DMS114 treated with DMSO at 0.1 percent for 48 hours (cell line): ENCODE measurements around the gene USP28.
"Not testable (repeated sequence)": the region's sequence is repeated elsewhere in the genome, so short reads cannot be mapped to it uniquely, and the experiment has no call there.

Source experiments
- DNase-seq: peaks from one replicate; lab custom pipeline; 2025; ENCODE audit not compliant: unreplicated experiment; lab: John Stamatoyannopoulos, UW

Gene USP28

GRCh38 chr11:113875234-113876073 lies at the start of gene USP28:
Gene USP28, minus strand, starts transcription at chr11:113875572. Its CDS starts 71 bp downstream, at chr11:113875501.
- DNase-seq = peak; percentile 71

DNA sequence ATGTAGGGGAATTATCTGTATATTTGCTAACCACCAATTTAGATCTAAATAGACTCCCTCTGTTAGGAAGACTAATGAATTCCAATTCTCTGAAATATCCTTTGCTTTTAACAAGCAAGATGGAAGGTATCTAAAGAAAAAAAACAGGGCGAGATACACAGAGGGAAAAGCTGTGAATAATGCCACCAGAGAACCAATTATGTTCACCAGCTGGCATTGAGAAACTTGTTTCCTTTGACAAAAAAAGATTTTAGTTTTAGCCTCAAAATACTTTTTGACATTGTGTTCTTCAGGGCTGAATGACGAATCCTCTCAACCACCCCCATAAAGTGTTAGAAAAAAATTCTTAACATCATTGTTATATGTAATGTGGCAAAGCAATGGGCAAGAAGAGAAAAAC lies 48.2 kb upstream of the USP28 start:
- DNase-seq = no peak

DNA sequence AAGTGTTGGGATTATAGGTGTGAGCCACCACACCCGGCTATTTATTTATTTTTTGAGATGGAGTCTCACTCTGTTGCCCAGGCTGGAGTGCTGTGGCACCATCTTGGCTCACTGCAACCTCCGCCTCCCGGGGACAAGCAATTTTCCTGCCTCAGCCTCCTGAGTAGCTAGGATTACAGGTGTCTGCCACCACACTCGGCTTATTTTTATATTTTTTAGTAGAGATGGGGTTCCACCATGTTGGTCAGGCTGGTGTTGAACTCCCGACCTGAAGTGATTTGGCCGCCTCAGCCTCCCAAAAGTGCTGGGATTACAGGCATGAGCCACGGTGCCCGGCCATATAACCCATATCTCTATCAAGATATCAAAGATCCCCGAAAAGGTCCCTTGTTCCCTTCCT lies 36.1 kb upstream of the USP28 start:
- DNase-seq = not testable (repeated sequence)

GRCh38 chr11:113908098-113908497 lies 32.7 kb upstream of the USP28 start:
- no peak for DNase-seq

GRCh38 chr11:113907681-113908080 lies 32.3 kb upstream of the USP28 start:
- DNase-seq = no peak

- DNase-seq = no peak
These were observed 31.8 kb upstream of the USP28 start for GRCh38 chr11:113907152-113907551.

- DNase-seq = no peak
These were observed 31.1 kb upstream of the USP28 start for GRCh38 chr11:113906516-113906915.

GRCh38 chr11:113906038-113906437 lies 30.7 kb upstream of the USP28 start:
- DNase-seq = no peak

DNA sequence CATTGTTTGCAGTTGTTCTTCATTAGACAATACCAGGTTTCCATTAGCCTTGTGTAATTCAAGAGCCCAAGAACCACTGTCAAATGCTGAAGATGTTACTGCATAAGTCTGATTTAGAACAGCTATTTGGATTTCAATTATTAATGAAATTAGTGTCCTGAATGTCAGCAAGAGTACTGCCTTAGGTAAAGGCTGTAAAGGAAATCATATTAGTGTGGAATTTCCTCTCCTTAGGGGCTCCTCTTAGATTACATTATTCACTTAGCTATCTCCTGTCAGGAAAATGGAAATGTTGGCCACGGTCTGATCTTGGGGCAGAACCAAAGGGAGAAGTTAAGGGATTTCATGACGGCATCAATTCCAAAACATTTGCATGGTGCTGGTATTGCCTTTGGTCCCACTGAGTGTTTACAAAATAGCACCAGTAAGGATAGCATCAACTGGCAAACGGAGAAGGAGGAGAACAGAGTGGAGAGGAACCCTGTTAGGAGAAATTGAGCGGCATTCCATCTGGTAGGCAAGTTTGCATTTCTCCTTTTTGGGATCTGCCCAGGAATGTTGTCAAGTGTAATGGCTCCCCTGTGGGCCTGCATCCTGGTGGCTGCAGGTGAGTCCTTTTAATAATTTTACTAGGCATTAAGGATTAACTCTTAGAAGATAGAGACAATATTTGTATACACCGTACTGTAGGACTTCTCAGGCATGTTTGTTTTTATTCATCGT lies 29.2 kb upstream of the USP28 start, which contains the start of gene HTR3B:
Gene HTR3B (plus strand): TSS at position 418 of the 723 bp plus-strand sequence. CDS start 138 bp downstream, at position 556.
- no peak for DNase-seq

DNA sequence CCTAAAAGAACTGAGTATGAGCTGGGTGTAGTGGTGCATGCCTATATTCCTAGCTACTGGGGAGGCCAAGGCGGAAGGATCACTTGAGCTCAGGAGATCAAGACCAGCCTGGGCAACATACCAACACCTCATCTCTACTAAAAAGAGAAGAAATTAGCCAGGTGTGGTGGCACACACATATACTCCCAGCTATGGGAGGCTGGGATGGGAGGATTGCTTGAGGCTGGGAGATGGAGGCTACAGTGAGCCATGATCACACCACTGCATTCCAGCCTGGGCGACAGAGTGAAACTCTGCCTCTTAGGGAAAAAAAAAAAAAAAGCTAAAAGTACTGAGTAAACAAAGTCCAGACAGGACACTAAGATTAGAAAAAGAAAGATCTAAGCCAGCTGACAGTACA lies 25.8 kb upstream of the USP28 start:
- DNase-seq = no peak

DNA sequence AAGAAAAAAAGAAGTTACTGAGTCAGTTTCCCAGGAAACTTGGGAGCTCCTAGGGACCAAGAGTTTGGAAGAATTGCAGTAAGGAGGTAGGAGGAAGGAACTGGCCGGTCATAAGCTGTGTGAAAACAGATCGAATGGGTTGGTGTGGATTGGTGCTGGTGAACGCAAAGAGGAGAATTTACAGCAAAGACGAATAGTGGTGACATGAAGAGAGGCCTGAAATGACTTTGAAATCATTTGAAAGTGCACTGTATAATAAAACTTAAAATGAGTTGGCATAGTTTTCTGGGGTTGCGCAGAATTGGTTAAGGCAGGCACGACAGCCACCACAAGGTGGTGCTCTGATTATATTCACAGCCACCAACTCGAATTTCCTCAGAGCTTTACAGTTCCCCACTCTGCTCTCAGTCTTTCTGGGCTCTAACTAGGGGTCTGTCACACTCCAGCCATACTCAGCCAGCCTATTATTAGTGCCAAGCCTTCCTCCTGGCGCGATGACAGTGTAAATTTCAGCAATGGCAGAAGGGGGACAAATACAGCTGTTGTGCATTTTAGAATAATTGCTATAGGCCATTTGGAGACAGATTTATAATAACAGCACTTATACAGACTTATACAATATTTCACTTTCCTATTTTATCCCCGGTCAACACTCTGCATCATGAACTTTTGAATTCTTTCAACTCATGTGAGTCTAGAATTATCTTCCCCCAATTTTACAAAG lies 20.9 kb upstream of the USP28 start:
- no peak for DNase-seq

DNA sequence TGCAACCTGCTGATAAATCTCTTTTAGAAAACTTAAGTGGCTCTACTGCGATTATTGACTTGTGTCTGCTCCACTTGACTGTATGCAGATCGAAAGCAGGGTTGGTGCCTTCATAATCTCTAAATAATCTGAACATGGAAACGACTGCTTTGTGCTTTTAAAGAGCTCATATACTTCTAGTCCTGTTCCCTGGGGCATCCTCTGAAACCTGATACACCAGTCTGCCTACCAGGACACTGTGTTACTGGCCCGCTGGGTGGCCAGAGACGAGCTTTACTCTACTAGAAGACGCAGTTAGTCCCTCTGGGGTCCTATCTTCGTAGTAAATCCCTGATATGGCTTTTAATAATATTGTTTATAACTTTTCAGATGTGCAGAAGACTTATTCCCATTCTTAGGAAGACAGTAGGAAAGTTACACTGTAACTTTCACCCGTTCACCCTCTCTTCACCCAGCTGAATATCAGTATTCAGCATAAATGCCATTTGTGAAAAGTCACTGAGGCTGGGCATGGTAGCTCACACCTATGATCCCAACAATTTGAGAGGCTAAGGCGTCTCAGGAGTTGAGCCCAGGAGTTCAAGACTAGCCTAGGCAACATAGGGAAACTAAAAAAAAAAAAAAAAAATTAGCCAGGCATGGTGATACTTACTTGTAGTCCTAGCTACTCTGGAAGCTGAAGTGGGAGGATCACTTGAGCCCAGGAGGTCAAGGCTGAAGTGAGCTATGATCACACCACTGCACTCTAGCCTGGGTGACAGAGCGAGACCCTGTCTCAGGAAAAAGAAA lies 20.2 kb upstream of the USP28 start:
- no peak for DNase-seq

DNA sequence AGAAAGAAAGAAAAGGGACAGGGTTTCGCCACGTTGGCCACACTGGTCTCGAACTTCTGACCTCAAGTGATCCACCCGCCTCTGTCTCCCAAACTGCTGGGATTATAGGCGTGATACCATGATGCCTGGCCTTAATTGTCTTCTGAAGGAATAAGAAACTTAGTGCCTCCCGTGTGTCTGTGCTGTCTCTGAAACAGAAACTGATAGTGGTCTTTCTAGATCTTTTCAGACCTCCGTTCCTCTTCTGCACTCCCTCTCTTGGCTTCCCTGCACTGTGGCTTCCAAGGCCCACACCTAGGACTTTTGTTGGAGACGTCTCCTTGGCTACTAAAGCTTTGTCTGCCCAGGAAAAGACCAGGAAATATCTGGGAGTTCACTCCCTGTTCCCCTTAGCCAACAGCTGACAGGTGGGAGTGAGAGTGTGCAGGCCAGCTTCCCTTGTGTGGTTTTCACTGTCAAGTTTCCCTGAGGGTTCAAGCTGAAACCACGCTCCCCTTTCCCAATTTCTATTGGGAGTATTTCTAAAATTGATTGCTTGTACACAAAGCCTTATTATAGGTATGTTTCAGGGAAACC lies 19.1 kb upstream of the USP28 start:
- DNase-seq = no peak

GRCh38 chr11:113888848-113889247 lies 13.5 kb upstream of the USP28 start:
- no peak for DNase-seq

DNA sequence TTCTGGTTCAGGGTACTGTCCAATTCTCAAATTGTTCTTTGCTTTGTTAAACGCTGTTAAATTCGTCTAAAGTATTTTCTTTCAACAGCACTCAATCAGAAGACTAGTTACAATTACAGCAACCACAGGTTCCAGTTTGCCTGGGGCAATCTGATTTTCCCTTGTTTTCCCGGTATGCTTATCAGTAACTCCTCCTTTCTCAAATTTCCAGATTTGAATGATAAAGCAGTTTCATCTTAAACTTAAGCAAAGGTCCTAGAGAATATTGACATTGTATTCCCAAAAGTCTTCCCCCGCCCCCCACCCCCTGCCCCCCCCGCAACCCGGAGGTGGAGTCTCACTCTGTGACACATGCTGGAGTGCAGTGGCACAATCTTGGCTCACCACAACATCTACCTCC lies 10.5 kb upstream of the USP28 start:
- no peak for DNase-seq

DNA sequence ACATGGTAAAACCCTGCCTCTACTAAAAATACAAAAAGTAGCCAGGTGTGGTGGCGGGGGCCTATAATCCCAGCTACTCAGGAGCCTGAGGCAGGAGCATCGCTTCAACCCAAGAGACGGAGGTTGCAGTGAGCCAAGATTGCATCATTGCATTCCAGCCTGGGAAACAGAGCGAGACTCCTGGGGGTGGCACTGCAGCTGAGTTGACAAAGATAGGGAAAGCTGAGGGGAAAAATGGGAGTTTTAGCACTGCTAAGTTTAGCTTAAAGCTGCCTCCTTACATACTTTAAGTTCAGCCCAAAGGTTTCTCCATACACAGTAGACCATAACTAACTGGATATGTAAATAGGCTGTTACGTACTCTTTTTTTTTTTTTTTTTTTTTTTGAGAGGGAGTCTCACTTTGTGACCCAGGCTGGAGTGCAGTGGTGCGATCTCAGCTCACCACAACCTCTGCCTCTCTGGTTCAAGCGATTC lies 9.0 kb upstream of the USP28 start:
- no peak for DNase-seq

DNA sequence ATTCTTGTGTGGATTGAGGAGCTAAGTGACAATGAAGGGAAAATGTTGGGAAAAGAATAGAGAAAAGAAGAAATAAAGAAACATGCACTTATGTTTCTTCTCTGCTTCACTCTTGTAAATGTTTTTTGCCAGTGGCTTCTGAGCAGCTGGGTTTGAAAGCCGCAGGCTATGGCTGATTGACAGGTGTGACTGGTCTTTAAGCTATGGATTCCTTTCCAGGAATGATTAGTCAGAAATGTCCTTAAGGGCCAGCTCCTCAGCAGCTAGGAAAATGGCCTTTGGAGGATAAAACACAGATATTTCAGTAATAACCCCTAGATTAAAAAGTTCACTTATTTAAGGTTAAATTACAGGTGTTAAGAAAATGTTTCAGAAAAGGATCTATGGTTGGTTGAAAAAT lies 6.5 kb upstream of the USP28 start:
- DNase-seq = no peak

DNA sequence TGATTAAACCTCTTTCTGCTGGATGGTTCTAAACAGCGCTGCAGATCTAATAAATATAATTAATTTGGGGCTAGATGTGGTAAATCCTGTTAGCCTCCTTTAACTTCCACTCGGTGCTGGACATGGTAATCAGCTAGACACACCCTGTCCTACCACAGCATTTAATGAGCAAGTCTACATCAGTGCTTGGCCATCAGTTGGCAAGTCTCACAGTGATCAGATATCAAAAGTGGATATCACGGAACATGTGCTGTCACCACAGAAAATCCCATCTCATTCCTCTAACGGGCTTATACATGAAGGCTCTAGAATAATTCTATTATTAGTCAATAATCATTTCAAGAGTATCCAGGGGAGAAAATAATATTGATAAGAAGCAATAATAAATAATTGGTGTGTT lies 5.6 kb upstream of the USP28 start:
- DNase-seq = no peak

GRCh38 chr11:113879446-113879845 lies 4.1 kb upstream of the USP28 start:
- DNase-seq = not testable (repeated sequence)

GRCh38 chr11:113877670-113878055 lies 2.3 kb upstream of the USP28 start:
- no peak for DNase-seq
